Right kidney (tissue), 1 donor: ENCODE results near the gene DEPDC5.
"Not testable (repeated sequence)": the region's sequence is repeated elsewhere in the genome, so short reads cannot be mapped to it uniquely, and the experiment has no call there.

Experiments used
- DNase-seq: peaks from one replicate; pipeline ENCODE4 v3.0.0-alpha.2; 2016

The DEPDC5 gene

DNA sequence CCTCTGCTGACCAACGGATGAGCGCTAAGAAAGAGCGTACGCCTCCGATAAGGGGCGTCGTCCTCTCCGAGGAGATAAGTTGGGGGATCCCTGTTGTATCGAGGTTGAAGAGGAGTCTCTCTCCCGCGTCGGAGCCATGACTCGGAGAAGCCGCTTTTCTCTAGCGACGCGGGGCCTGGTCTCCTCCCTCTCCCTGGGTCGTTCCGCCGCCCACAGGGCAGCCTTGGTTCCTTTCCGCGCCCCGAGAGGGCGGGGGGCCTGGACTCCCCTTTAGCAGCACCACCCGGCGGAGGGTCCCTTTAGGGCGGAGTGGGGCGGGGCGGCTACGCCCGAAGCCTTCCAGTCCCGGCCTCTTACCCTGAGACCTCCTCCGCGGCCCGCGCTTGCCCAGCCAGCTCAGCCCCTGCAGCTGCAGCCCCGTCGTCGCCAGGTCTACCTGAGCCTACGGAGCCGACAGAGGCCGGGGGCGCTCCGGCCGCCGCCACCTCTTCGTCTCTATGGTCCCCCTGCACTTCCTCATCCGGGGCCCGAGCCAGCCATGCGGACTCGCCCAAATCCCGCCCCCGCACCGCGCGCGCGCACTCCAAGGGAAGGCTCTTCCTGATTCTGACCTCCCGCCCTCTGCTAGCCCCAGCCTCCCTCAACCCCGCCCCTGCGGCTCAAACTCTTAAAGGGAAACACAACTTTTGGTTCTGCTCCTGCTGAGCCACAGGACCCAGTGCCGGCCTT, 4.0 kb upstream of the DEPDC5 start, which contains the start of gene PRR14L:
Gene PRR14L, minus strand, starts transcription at position 497 of the 729 bp plus-strand sequence. CDS start 11,272 bp downstream, outside the sequence.
- peak; percentile 98 for DNase-seq

DNA sequence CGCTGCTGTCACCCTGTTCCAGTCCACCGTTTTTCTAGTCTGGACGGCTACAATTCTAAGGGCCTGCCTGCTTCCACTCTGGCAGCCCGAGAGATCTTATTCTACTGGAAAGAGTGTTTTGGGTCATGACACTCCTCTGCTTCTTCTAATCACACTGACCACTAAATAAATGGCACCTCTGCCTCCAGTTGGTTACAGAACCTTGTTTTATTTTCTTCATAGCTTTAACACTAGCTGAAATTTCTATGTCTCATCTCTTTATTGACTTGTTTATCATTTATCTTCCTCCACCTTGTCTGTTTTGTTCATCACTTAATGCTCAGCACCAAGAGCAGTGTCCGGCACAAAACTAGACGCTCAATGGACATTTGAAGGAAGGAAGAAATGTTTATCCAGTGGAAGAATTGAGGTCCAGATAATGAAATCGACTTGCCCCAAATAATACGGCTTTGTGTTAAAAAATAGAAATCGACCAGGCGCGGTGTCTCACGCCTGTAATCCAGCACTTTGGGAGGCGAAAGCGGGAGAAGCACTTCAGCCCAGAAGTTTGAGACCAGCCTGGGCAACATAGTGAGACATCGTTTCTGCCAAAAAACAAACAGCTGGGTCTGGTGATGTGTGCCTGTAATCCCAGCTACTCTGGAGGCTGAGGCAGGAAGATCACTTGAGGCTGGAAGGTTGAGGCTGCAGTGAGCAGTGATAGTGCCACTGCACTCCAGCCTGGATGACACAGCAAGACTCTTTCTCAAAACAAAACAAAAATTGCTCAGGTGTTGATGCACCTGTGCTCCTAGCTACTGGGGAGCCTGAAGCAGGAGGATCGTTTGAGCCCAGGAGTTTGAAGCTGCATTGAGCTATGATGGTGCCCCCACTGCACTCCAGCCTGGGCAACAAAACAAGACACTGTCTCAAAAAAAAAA, 3.2 kb upstream of the DEPDC5 start:
- no peak for DNase-seq

DNA sequence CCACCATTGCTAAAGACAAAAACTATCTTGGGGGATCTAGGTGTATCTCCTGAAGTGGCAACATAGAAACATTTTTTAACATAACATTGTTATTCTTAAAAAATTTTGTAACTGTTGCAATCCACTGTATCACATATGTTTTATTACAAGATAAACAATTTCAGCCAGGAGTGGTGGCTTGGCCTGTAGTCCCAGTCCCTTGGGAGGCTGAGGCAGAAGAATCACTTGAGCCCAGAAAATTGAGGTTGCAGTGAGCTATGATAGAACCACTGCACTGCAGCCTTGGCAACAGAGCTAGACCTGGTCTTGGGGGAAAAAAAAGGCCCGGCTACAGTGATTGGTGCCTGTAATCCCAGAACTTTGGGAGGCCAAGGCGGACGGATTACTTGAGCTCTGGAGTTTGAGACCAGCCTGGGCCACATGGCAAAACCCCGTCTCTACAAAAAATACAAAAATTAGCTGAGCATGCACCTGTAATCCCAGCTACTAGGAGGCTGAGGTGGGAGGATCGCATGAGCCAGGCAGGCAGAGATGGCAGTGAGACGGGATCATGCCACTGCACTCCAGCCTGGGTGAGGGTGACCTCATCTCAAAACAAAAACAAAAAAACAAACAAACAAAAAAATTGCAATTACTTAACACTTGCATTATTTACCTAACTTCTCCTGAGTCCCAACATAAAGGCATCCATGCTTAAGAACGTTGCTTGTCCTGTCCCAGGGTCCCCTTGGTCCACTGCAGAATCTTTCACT, 1.5 kb upstream of the DEPDC5 start:
- DNase-seq: no peak

DNA sequence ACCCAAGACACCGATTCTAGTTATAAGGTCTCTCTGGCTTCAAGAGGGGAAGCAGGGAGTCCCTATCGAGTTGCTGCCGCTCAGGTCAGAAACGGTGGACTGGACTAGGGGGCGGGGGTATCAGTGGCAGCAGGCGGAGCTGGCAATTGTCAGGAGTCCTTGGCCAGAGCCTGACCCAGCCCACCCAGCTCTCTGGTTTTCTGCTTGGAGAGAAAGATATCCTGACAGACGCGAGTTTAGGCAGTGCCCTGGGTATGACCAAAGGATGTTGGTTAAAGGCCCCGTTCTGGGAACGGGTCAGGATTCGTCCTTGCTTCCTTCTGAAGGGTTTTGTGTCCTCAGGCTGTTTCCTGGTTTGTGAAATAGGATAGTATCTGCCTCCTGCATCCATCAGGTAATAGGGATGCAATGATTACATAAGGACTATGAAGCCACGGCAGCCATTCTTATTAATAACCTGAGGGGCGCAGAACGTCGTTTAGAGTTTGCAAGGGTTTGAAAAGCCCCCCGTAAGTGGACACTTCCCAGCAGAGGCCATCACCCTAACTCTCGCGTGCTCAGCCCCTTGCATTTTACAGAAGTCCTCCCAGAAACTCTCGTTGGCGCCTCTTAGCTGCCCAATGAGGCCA, 700 bp upstream of the DEPDC5 start:
- DNase-seq: no peak

DNA sequence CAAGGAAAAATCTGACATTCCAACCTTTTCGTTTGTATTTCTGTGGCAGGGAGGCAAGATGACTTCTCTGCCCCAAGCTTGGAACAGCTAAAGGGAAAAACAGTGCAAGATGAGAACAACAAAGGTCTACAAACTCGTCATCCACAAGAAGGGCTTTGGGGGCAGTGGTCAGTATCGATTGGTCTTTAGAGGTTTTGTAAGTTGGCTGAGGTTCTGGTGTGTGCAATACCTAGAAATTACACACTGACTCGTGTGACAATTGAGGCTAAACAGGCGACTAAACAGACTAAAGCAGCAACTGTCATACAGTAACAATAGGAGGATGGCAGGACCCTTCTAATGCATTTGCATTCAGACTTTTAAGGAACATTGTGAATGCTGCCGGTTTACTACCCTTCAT, 994 bp downstream of the DEPDC5 start:
- DNase-seq: no peak

DNA sequence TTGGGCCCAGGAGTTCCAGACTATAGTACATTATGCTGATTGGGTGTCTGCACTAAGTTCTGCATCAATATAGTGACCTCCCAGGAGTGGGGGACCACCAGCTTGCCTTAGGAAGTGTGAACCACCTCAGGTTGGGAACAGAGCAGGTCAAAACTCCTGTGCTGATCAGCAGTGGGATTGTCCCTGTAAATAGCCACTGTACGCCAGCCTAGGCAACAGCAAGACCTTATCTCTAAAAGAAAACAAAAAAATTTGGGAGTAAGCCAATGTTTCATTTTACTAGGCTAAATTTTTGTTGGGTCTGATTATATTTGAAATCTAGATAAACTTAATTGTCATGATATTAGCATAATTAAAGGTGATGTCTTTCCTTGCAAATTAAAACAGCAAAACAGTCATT, 3.4 kb downstream of the DEPDC5 start:
- DNase-seq: no peak

DNA sequence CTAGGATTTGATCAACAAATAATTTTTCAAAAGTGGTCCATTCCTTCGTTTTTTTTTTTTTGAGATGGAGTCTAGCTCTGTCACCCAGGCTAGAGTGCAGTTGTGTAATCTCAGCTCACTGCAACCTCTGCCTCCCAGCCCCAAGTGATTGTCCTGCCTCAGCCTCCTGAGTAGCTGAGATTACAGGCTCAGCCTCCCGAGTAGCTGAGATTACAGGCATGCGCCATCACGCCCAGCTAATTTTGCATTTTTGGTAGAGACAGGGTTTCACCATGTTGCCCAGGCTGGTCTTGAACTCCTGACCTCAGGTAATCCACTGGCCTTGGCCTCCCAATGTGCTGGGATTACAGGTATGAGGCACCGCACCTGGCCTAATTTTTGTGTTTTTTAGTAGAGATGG, 5.0 kb downstream of the DEPDC5 start:
- not testable (repeated sequence) for DNase-seq

DNA sequence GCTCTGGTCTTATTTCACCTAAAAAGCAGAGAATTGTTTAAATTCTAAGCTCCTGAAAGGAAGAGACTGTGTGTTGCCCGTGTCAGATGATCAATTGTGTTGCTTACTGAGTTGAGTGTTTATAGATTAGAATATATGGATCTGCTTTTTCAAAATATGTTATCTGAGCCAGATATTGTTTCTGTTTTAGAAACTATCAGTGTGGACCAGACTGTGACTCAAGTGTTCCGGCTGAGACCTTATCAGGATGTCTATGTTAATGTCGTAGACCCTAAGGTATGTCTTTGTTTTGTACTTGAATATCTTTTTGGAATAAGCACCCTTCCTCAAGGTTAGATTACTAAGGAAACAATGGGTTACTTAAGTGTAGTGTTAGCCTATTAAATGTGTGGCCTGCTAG, 11.0 kb downstream of the DEPDC5 start:
- DNase-seq: no peak

DNA sequence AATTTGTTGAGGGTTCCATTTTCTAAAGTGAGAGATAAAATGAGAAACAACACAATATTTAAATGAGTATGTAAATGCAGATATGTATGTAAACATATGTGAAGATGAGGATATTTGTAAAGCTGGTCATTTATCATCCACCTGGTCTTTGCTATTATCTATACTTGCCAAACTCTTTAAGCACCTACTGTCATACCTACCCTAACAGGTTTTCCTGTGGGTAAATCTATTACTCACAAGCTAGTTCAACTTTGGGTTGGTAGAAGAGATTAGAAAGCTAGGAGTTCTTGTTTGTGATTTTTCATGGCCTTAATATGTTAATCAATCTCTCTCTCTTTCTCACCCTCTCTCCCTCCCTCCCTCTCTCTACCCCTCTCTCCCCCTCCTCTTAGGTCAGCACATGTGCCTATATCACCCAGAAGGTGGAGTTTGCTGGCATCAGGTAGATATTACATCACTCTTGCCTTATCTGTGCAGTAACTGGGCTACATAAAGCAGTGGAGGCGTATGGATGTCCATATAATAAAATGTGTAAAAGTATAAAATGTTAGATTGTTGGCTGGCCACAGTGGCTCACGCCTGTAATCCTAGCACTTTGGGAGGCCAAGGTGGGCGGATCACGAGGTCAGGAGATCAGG, 14.7 kb downstream of the DEPDC5 start:
- DNase-seq: no peak

DNA sequence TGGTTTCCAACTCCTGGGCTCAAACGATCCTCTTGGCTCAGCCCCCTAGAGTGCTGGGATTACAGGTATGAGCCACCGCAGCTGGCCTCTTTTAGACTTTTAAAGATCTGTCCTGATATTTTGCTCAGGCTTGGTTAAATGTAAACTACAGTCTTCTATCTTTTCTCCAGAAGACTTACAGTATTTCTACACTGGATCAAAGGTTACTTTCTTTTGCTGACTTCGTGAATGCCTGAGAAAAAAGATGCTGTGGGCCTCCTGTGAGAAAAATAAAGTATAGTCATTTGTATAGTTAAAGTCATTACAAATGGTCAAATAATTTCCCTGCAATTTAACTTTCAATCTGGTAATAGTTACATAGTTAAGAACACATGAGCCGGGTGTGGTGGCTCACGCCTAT, 19.6 kb downstream of the DEPDC5 start:
- DNase-seq: no peak

DNA sequence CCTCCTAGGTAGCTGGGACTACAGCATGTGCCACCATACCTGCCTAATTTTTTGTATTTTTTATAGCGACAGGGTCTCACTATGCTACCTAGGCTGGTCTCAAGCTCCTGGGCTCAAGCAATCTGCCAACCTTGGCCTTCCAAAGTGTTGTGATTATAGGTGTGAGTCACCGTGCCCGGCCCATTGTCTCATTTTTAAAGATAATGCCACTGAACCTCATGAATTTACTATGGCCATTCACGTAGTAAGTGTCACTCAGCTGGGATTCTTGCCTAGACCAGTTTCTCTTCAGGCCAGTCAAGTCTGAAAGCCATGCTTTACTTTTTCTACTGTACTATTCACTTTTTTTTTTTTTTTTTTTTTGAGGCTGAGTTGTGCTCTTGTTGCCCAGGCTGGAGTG, 22.4 kb downstream of the DEPDC5 start:
- DNase-seq: no peak

DNA sequence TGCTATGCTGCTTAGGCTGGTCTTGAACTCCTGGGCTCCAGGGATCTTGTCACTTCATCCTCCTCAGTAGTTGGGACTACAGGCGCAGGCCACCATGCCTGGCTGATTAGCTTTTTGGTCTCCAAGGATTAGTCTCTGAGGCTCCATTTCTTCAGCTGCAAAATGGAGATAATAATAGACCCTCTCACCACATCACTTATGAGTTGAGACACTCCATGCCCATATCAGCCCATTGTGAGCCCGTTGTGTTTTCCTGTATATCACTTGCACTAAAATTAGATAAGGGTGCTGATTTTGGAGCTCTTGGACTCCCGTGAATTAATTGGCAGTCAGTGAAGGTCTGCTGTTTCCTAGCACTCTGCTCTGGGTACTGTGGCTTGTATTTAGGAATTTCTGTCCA, 36.0 kb downstream of the DEPDC5 start:
- DNase-seq: no peak

DNA sequence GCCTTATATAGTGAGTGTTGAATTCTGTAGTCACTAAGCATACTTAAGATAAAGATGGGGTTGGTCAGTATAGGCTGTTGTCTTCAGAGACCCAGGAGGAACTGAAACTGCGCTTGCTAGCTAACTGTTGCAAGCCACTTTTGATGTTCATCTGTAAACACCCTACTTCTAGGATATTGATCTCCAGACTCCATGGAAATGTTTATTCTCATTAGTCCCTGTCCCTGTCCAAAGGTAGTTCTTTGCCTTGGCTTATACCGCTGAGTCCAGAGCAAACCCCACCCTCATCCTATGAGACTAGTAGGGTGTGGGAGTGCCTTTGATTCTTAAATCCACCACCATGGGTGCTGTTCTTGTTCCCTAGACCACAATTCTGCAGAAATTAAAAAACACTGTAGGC, 36.4 kb downstream of the DEPDC5 start:
- DNase-seq: no peak

DNA sequence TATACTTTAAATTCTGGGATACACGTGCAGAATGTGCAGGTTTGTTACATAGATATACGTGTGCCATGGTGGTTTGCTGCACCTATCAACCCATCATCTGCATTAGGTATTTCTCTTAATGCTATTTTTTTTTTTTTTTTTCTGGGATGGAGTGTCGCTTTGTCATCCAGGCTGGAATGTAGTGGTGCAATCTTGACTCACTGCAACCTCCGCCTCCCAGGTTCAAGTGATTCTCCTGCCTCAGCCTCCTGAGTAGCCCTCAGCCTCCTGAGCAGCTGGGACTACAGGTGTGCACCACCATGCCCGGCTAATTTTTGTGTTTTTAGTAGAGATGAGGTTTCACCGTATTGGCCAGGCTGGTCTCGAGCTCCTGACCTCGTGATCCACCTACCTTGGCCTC, 45.5 kb downstream of the DEPDC5 start:
- DNase-seq: not testable (repeated sequence)

DNA sequence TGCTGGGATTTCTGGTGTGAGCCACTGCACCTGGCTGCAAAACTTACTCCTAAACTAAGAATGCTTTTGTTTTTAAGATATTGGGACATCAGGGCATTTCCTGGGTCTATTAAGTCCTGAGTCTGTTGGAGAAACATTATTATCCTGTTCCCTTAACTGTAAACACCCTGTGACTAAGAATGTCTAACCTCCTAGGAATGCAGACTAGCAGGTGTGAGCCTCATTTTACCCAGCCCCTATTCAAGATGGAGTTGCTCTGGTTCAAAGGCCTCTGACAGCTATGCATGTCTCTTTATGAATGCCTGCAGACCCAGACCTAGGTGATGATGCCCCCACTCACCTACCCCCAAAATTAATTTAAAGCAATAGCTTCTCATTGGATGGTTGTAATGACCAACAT, 46.2 kb downstream of the DEPDC5 start:
- DNase-seq: no peak

DNA sequence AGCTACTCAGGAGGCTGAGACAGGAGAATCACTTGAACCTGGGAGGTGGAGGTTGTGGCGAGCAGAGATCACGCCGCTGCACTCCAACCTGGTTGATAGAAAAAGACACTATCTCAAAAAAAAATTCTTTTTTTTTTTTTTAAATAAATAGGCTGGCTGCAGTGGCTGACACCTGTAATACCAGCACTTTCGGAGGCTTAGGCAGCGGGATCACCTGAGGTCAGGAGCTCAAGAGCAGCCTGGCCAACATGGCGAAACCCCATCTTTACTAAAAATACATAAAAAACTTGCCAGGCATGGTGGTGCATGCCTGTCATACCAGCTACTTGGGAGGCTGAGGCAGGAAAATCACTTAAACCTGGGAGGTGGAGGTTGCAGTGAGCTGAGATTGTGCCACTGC, 47.0 kb downstream of the DEPDC5 start:
- not testable (repeated sequence) for DNase-seq

DNA sequence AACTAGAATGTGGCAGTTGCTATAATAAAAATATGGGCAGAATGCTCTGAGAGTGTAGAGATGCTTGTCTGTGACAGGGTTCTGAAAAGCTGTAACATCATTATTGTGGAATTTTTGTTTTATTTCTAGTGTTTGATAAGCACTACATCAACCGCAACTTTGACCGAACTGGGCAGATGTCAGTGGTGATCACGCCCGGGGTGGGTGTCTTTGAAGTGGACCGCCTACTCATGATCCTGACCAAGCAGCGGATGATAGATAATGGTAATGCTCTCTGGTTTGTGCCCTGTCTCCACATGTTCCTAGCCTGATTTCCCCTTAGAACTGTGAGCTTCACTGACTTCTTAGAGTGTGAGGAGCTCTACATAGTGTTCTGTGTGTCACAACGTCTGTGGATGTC, 48.8 kb downstream of the DEPDC5 start:
- DNase-seq: no peak

DNA sequence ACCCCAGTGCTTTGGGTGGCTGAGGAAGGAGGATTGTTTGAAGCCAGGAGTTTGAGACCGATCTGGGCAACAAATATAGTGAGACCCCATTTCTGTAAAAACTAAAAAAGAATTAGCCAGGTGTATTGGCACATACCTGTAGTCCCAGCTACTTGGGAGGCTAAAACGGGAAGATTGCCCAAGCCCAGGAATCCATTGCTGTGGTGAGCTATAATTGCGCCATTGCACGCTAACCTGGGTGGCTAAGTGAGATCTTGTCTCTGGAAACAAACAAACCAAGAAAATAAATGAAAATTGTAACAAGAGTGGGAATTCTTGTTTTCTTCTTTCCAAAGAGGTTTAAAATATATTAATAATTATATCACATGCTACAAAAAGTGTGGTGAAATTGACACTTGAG, 52.9 kb downstream of the DEPDC5 start:
- no peak for DNase-seq

DNA sequence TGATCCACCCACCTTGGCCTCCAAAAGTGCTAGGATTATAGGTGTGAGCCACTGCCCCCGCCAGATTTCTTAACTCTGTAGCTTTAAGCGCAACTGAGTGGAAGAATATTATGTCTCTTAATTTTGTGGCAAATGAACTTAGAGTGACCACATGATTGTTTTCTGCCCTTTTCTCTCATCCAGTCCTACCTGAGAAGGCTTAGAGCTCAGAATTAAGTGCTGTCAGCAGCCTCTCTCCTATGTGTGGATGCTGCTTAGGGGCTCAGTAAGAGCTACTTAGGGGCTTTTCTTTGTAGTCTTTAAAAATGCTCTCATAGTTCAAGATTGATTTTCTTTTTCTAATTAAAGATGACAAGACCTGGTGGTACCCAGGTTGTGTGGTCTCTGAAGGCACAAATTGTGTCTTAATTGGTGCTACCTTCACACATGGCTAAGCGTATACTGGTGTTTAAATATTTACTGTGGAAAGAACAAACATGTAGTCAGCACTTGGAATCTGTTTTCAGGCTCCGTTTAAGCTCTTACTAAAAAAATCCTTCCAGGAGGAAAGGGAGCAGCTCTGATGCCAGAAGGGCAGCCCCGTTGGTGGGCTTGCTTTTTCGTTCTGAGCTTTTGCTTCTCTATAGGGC, 59.3 kb downstream of the DEPDC5 start:
- DNase-seq: no peak

DNA sequence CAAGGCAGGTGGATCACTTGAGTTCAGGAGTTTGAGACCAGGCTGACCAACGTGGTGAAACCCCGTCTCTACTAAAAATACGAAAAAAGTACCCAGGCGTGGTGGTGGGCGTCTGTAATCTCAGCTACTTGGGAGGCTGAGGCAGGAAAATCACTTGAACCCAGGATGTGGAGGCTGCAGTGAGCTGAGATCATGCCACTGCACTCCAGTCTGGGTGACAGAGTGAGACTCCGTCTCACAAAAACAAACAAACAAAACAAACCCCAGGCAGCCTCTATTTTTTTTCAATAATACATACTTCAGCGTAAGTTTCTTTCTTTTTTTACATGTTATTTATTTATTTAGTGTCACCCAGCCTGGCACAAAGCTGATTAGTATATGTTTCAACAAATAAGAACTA, 60.1 kb downstream of the DEPDC5 start:
- not testable (repeated sequence) for DNase-seq

DNA sequence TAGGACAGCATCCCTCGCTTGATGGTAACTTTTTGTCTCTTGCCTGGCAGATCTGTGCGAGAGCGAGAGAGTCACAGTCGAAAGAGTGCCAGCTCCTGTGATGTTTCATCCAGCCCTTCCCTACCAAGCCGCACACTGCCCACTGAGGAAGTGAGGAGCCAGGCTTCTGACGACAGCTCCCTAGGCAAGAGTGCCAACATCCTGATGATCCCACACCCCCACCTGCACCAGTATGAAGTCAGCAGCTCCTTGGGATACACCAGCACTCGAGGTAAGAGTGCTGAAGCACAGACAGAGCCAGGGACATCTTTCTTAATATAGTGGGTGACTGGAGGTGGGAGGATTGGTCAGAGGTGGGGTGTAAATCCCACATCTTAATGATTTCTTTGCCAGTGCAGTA, 61.1 kb downstream of the DEPDC5 start:
- DNase-seq: no peak
